Vagina (tissue), 2 donors: ENCODE data around the gene IL25. TPM values are rescaled to one million over a fixed set of nuclear protein-coding genes. Genes with fewer than 3 reads are reported as not detected.
A peak's percentile ranks its signal among the peaks of the same experiment; 100 is the strongest.

Experiments used
- DNase-seq, 2 donors: peaks; one replicate each; pipeline ENCODE4 v3.0.0-alpha.2; 2017; ENCODE audit errors: extremely low spot score in 2 of 2
- H3K27ac ChIP-seq: fragments of 200-600 bp; sonication (generic); one replicate; pipeline ENCODE4 v1.5.1; 2019
- H3K27me3 ChIP-seq: fragments of 200-600 bp; sonication (generic); one replicate; pipeline ENCODE4 v1.5.1; 2019
- H3K36me3 ChIP-seq, 2 donors: fragments of 200-600 bp; sonication (generic); one replicate each; pipeline ENCODE4 v1.5.1; 2017 to 2019
- H3K4me1 ChIP-seq: fragments of 200-600 bp; sonication (generic); one replicate; pipeline ENCODE4 v1.5.1; 2019
- H3K4me3 ChIP-seq, 2 donors: fragments of 200-600 bp; sonication (generic); 1 replicate in 1 of 2; 2 replicates in 1 of 2; pipeline ENCODE4 v1.5.1; 2016 to 2019
- H3K9me3 ChIP-seq: fragments of 200-600 bp; sonication (generic); one replicate; pipeline ENCODE4 v1.5.1; 2019
- CTCF ChIP-seq, 3 experiments: fragments of 450-650 bp in 2 of 3; fragments of 200-600 bp in 1 of 3; sonication (generic) in 1 of 3; IDR thresholded peaks; one replicate each; pipeline ENCODE4 v1.5.1; 2017 to 2019; ENCODE audit warnings: antibody characterized with exemption in 3 of 3, mild to moderate bottlenecking in 2 of 3, moderate library complexity in 2 of 3
- POLR2A ChIP-seq, 2 donors: fragments of 450-650 bp; IDR thresholded peaks; one replicate each; pipeline ENCODE4 v1.6.1; 2017; ENCODE audit warnings: antibody characterized with exemption in 2 of 2, mild to moderate bottlenecking in 2 of 2, moderate library complexity in 2 of 2
- POLR2AphosphoS5 ChIP-seq, 2 donors: sonication (generic); formaldehyde crosslinking; IDR thresholded peaks; one replicate each; pipeline ENCODE4 v1.9.0; 2017; ENCODE audit warnings: antibody characterized with exemption in 2 of 2, mild to moderate bottlenecking in 2 of 2, low read depth in 1 of 2; ENCODE audit not compliant: insufficient read depth in 1 of 2
- intact Hi-C: fragments of 100-400 bp; cut with DNase I; formaldehyde crosslinking; loops from one replicate; pipeline ENCODE4 v1.15.1; 2023
- total RNA-seq: library from RNA; depleted of rRNA; stranded (reverse); fragments of >200 nt; gene quantifications from one replicate; pipeline ENCODE4 v1.2.3, GENCODE V29; 2016

Gene IL25
- total RNA-seq, 1 donor from 2014 or later, result not detected

GRCh38 chr14:23375527-23376251 lies 3.1 kb downstream of the IL25 start:
- H3K36me3 ChIP-seq, result no peaks in the 10 kb centered on the region
- DNase-seq, result no peak
- no peaks in the 10 kb centered on the region for H3K9me3 ChIP-seq
- TF ChIP-seq POLR2A (IDR thresholded peaks at IDR 0.05) (no peak), POLR2AphosphoS5 (IDR thresholded peaks at IDR 0.05; ENCODE audit: insufficient read depth in 1 of 2, low read depth in 1 of 2) (no peak), CTCF (IDR thresholded peaks at IDR 0.05) (no peak)
- H3K4me1 ChIP-seq, result no peaks in the 10 kb centered on the region
- intact Hi-C loops, result no loop called here
- no peak overlapping the region for H3K27ac ChIP-seq
- no peaks in the 10 kb centered on the region for H3K27me3 ChIP-seq
- H3K4me3 ChIP-seq, result no peak overlapping the region

DNA sequence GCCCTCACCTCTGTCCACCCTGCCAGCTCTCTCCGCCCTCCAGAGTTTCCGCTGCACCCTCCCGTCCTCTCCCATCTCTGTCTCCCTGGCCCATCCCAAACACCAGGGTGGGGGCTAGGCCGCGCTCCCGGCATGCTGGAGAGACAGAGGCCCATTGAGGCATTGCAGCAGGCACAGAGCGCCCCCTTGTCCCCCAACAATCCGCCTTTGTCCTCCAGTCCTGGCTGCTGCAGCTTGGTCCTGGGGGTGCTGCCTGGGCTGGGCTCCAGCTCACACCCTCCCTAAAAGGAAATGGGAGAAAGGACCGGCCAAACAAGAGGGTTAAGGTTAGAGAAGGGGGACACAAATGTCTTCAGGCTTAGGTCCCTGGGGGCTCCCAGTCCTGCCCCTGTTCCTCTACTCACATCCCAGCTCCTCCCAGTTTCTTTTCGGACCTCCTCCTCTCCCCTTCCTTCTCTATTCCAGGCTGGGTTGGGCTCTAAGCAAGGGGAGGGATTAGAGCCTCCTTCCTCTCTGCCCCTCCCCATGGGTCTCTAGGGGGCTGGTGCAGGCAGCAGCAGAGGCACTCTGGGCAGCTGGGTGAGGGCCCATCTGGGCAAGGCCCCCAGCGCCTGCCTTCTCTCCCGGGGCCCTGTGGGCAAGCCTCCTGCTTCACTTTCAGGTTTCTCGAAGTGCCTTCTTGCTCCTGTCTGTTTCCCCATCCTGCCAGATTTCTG lies 4.0 kb downstream of the IL25 start, which contains the start of gene CMTM5:
Gene CMTM5, plus strand, starts transcription at position 565 of the 716 bp plus-strand sequence. CDS start 206 bp downstream, outside the sequence.
- Histone ChIP-seq H3K9me3 (no peaks in the 10 kb centered on the region), H3K4me1 (no peaks in the 10 kb centered on the region), H3K36me3 (no peaks in the 10 kb centered on the region), H3K4me3 (peak within 1 kb of the TSS in 1 of 2 donors; percentile 8), H3K27me3 (no peaks in the 10 kb centered on the region), H3K27ac (no peak within 1 kb of the TSS)
- DNase-seq, result no peak
- intact Hi-C loops, result no loop called here
- TF ChIP-seq CTCF (IDR thresholded peaks at IDR 0.05) (no peak), POLR2AphosphoS5 (IDR thresholded peaks at IDR 0.05; ENCODE audit: insufficient read depth in 1 of 2, low read depth in 1 of 2) (no peak), POLR2A (IDR thresholded peaks at IDR 0.05) (no peak)

DNA sequence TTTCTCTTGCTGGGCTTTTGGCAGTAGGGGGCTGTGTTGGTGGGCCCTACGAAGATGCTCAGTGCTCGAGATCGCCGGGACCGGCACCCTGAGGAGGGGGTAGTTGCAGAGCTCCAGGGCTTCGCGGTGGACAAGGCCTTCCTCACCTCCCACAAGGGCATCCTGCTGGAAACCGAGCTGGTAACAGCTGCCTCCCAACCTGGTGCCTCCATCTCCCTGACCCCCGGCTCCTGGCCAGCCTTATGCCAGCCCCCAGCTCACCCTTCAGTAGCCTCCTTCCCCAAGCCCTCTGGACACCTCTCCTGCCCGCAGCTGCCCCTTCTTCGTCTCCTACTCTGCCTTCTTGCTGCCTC lies 4.6 kb downstream of the IL25 start:
- no peak for DNase-seq
- intact Hi-C loops, result no loop called here
- no peaks in the 10 kb centered on the region for H3K36me3 ChIP-seq

GRCh38 chr14:23377573-23378563 lies 5.3 kb downstream of the IL25 start:
- DNase-seq, result no peak
- H3K9me3 ChIP-seq, result no peaks in the 10 kb centered on the region
- TF ChIP-seq POLR2A (IDR thresholded peaks at IDR 0.05), result no peak
- TF ChIP-seq POLR2AphosphoS5 (IDR thresholded peaks at IDR 0.05; ENCODE audit: insufficient read depth in 1 of 2, low read depth in 1 of 2), result no peak
- no peak for TF ChIP-seq CTCF (IDR thresholded peaks at IDR 0.05)
- H3K4me3 ChIP-seq, result no peak overlapping the region
- no peak overlapping the region for H3K27ac ChIP-seq
- no peaks in the 10 kb centered on the region for H3K4me1 ChIP-seq
- no peaks in the 10 kb centered on the region for H3K36me3 ChIP-seq
- intact Hi-C loops, result no loop called here
- no peaks in the 10 kb centered on the region for H3K27me3 ChIP-seq

More for the DNA sequence above, 4.6 kb downstream of the IL25 start:
- no peaks in the 10 kb centered on the region for H3K27me3 ChIP-seq
- peak overlapping the region in 1 of 2 donors; percentile 8 for H3K4me3 ChIP-seq
- TF ChIP-seq CTCF (IDR thresholded peaks at IDR 0.05) (no peak), POLR2A (IDR thresholded peaks at IDR 0.05) (no peak), POLR2AphosphoS5 (IDR thresholded peaks at IDR 0.05; ENCODE audit: insufficient read depth in 1 of 2, low read depth in 1 of 2) (no peak)
- no peaks in the 10 kb centered on the region for H3K9me3 ChIP-seq
- H3K4me1 ChIP-seq, result no peaks in the 10 kb centered on the region
- no peak overlapping the region for H3K27ac ChIP-seq
